K562 (cell line): ENCODE data around the gene RLN1.

Source experiments
- ARID1B ChIP-seq: fragments of 450-650 bp; IDR thresholded peaks from 2 replicates; pipeline ENCODE4 v1.6.1; 2016; ENCODE audit warnings: antibody characterized with exemption, mild to moderate bottlenecking, inconsistent platforms
- CHCHD3 ChIP-seq: fragments of 250-450 bp; sonication (Bioruptor Pico); IDR thresholded peaks from 2 replicates; pipeline ENCODE4 v2.1.2; 2022; ENCODE audit warnings: mild to moderate bottlenecking
- CTCF ChIP-seq, 3 experiments: IDR thresholded peaks in 2 of 3; conservative IDR thresholded peaks in 1 of 3; 2 replicates each; pipeline ENCODE4 v1.5.1; 2011 to 2012; ENCODE audit warnings: low read length in 3 of 3, mild to moderate bottlenecking in 3 of 3, control low read depth in 2 of 3, improper control_type of control experiment in 1 of 3, inconsistent platforms in 1 of 3, low read depth in 1 of 3, mixed read lengths in 1 of 3, moderate library complexity in 1 of 3; ENCODE audit not compliant: insufficient read depth in 2 of 3
- E2F1 ChIP-seq: sonication (generic); formaldehyde crosslinking; IDR thresholded peaks from 2 replicates; pipeline ENCODE4 v1.8.1; 2023; ENCODE audit warnings: mild to moderate bottlenecking, missing genetic modification reagents, moderate library complexity
- E4F1 ChIP-seq: fragments of 250-450 bp; sonication (Bioruptor Pico); IDR thresholded peaks from 2 replicates; pipeline ENCODE4 v1.5.0; 2021; ENCODE audit warnings: mild to moderate bottlenecking, borderline replicate concordance
- ETS1 ChIP-seq: conservative IDR thresholded peaks from 2 replicates; pipeline ENCODE4 v1.6.1; 2011; ENCODE audit warnings: low read depth, mild to moderate bottlenecking, low read length; ENCODE audit not compliant: control insufficient read depth
- GTF2F1 ChIP-seq: IDR thresholded peaks from 2 replicates; pipeline ENCODE4 v1.6.1; 2011; ENCODE audit warnings: low read depth, low read length, improper control_type of control experiment
- MIER1 ChIP-seq: fragments of 450-650 bp; IDR thresholded peaks from 2 replicates; pipeline ENCODE4 v1.6.1; 2016; ENCODE audit warnings: antibody characterized with exemption, mild to moderate bottlenecking, low read depth
- RBM15 ChIP-seq: fragments of 200-400 bp; formaldehyde crosslinking; IDR thresholded peaks from 2 replicates; pipeline ENCODE4 v1.6.1; 2018; ENCODE audit warnings: mild to moderate bottlenecking, low read length, moderate library complexity; ENCODE audit not compliant: insufficient read depth
- REST ChIP-seq, 2 experiments: fragments of 450-650 bp; formaldehyde crosslinking in 1 of 2; IDR thresholded peaks; 2 replicates each; pipeline versions ENCODE4 v1.4.0 to v1.6.1; 2014 to 2020; ENCODE audit warnings: mild to moderate bottlenecking in 2 of 2, borderline replicate concordance in 1 of 2, low read depth in 1 of 2
- SMAD4 ChIP-seq: fragments of 250-450 bp; sonication (Bioruptor Pico); conservative IDR thresholded peaks from 2 replicates; pipeline ENCODE4 v1.8.0; 2021; ENCODE audit warnings: inconsistent platforms, mild to moderate bottlenecking, moderate library complexity
- STAT6 ChIP-seq: sonication (generic); formaldehyde crosslinking; IDR thresholded peaks from 2 replicates; pipeline ENCODE4 v1.8.1; 2023; ENCODE audit warnings: mild to moderate bottlenecking, missing genetic modification reagents
- ZNF561 ChIP-seq: fragments of 450-650 bp; formaldehyde crosslinking; conservative IDR thresholded peaks from 2 replicates; pipeline ENCODE4 v1.4.0; 2020; ENCODE audit warnings: mild to moderate bottlenecking, moderate library complexity
- ZNF639 ChIP-seq, 2 experiments: fragments of 200-800 bp in 1 of 2; sonication (Bioruptor generic) in 1 of 2; sonication (generic) in 1 of 2; formaldehyde crosslinking in 1 of 2; IDR thresholded peaks in 1 of 2; conservative IDR thresholded peaks in 1 of 2; 2 replicates each; pipeline versions ENCODE4 v1.5.0 to v1.6.1; 2016 to 2020; ENCODE audit warnings: missing compliant biosample characterization in 1 of 2, missing genetic modification characterization in 1 of 2, missing genetic modification reagents in 1 of 2

GRCh38 chr9:5326187-5326586 lies 13.5 kb downstream of the RLN1 start:
- TF ChIP-seq ETS1 (no peak), CHCHD3 (no peak), RBM15 (no peak), ZNF561 (CRISPR knock-in tag) (no peak), MIER1 (no peak), E2F1 (no peak), ARID1B (no peak), GTF2F1 (no peak), CTCF (IDR thresholded peaks at IDR 0.05 in 2 of 3, conservative IDR thresholded peaks at IDR 0.05 in 1 of 3; ENCODE audit: insufficient read depth in 2 of 3, low read depth in 1 of 3, low read length in 3 of 3) (no peak), ZNF639 (CRISPR knock-in tag; conservative IDR thresholded peaks at IDR 0.05 in 1 of 2, IDR thresholded peaks at IDR 0.05 in 1 of 2) (no peak), STAT6 (CRISPR knock-in tag) (no peak), E4F1 (no peak), REST (IDR thresholded peaks at IDR 0.05; ENCODE audit: borderline replicate concordance) (no peak), REST (CRISPR knock-in tag; IDR thresholded peaks at IDR 0.05; ENCODE audit: low read depth) (no peak), SMAD4 (CRISPR knock-in tag) (no peak)
